ENCODE results near the gene MTHFD2.

- TF ChIP-seq CTCF (IDR thresholded peaks at IDR 0.05) (no peak), POLR2A (IDR thresholded peaks at IDR 0.05) (no peak), POLR2AphosphoS5 (IDR thresholded peaks at IDR 0.05) (no peak)
Observed at GRCh38 chr2:74249406-74250122, 51.1 kb downstream of the MTHFD2 start.
